ENCODE measurements around the gene BLM.

The BLM gene

DNA sequence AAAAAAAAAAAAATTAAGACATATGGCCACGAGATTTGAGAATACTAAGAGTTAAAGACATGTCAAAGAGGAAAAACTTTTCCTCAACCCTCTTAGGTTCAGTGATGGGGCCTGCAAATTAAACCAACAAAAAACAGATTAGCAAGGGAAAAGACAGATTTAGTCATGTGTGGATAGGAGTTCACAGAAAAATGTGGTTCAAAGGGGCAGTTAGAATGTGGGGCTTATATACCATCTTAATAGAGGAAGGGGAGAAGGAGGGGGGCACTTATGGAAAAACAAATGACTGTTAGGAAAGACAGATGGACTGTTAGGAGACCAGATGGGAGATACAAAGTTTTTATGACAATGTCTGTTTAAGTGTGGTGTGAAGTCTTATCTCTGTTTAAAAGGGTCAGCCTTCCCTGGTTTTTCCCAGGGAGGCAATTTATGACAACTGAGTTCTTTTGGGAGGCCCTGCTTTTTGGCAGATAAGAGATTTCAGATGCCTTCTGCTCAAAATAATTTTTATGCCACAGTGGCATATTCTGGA lies 82.6 kb downstream of the BLM start:
- DNase-seq = no peak

DNA sequence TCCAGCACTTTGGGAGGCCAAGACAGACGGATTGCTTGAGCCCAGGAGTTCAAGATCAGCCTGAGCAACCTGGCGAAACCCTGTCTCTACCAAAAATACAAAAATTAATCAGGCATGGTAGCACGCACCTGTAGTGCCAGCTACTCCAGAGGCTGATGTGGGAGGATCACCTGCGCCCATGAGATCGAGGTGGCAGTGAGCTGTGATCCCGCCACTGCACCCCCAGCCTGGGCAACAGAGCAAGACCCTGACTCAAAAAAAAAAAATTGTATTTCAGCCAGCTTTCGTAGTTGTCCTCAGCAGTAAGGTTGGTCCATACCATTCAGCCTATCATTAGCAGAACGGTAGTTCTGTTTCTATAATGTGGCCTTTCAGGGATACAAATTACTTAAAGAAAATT lies 84.7 kb downstream of the BLM start:
- no peak for DNase-seq

DNA sequence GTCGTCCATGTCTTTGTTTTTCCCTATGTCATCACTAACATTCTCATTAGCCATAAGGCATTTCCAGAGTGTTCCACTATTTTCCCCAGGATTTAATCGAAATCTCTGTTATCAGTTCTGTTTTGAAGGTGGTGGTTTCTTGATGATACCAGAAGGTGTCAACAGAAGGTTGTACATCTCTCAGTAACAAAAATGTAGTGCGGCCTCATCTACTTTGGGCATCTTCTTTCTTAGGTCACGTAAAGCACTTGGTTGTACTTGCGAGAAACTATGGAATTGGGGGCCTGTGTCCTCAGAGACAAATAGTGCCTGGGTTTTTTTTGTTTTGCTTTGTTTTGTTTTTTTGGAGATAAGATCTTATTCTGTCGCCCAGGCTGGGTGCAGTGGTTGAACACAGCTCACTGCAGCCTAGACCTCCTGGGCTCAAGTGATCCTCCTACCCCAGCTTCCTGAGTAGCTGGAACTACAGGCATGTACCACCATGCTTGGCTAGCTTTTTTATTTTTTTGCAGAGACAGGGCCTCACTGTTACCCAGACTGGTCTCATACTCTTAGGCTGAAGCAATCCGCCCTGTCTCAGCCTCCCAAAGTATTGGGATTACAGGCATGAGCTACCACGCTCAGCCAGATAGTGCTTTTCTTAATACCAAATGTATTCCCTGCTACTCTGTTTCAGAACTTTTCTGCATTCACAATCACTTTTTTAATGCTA lies 90.1 kb downstream of the BLM start:
- DNase-seq = no peak

DNA sequence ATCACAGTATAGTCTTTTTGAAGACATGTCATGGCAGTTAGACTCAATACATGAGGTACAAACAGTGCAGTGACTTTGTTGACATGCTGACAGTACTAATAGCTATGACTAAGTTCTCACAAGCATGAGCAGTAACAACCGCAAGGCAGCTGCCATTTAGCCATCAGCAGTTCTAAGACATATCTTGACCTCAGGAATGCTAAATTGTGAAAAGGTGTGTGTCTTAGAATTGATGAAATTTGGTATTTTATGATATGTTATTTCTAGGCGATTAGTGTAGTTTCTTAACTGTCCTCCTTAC lies 90.6 kb downstream of the BLM start:
- no peak for DNase-seq

DNA sequence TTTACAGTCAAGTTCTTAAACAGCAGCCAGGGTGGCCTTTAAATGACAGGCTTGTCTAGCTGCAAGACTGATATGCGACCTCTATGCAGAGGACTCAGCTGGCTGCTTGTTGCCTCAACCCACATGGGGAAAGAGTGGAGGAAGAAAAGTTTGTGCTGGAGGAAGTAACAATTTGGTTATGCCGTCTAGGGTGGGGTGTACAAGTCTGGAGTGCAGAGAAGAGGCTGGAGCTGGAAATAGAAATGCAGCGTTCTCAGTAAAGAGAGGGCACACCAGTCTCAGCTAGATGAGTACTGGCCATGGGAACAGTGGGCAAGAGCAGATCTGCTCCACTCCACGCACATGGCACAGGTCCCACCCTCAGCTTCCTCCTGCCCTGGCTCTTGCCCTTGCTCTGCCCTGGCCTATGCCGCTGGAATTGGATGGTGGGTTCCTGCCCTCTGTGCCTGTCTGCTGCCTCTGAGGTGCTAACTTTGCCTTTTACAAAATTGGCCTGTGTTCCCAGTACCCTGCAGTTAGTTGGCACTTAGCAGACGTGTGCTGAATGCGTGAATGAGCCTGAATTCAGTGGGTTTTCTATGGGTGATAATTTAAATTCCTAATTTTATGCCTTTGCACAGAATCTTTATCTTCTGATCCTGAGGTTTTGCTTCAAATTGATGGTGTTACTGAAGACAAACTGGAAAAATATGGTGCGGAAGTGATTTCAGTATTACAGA lies 91.5 kb downstream of the BLM start:
- DNase-seq = no peak

DNA sequence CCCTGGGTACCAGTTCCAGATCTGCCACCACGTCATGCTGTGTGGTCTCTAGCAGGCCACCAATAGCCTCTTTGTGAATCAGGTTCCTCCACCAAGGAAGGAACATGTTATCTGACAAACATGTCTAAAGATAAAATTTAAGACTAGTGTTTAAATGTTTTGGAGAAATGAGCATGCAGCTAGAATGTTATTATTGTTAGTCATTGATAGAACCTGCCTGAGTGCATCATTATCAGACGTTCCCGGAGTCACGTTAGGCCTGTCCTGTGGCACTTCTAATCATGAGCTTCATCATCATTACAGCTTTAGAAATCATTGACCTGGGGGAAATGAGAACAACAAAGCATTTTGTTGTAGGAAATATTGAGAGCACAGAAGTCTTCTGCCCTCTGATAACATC lies 92.4 kb downstream of the BLM start:
- no peak for DNase-seq

DNA sequence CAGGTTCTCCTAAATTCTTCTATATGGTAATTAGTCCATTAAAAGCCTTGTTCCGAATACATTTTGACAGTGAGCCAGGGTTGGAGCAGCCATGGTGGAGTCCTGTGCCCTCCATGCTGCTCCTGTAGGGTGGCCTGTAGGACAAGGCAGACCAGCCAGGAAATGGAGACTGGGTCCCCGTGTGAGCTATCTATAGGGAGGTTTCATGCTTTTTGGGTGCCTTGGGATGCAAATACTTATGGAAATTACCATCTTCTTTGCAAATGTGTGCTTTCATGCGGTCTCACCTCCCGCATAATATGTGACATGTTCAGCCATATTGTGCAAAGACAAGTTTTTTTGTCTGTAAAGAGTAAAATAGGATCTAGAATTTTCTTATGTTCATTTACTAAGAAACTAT lies 93.2 kb downstream of the BLM start:
- no peak for DNase-seq

DNA sequence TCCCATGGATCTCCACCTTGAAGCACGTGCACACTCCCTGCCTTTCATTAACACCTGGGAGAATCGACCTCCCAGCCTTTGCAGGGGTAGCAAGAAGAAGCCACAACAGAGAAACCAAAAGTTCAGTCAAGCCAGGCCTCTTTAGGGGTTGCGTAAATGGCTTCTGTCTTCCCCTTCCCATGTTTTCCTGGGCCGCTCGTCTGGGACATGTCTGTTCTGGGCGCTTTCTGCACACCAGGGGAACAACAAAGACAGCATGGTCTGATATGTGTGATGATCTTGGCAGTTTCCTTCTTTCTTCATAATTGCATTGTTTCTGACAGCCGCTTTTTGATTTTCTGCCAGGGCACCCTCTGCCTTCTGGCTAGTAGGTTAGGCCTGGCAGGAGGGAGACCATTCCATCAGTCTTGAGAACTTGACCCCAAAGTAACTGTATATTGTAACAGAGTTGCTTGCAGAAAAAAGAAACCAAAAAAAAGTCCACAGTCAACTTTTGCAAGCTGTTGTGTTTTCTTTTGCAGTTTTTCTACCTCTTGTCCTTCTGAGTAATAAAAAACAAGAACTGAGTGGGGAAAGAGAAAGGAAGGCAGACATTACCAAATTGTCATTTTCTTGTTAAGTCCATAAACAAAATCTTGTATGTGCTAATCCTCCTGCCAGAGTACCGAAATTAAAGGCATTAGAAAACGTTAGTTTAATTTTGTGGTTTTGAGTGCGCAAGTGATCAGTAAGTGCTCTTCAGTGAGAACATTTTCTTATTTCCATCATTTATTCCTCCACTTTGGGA lies 95.2 kb downstream of the BLM start:
- DNase-seq = no peak

DNA sequence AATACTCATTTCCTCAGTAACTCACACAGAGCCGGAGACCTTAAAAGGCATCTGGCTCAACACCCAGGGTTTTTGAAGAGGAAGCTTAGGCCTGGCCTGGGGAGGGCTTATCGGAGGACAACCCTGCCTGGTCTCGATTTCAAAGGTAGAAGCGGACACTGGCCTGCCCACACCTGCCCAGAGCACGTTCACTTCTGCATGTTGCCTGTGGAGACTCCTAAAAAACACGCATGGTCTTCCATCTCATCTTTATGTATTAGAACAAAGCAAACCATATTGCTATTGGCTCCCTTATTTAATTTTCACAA lies 95.8 kb downstream of the BLM start:
- no peak for DNase-seq

DNA sequence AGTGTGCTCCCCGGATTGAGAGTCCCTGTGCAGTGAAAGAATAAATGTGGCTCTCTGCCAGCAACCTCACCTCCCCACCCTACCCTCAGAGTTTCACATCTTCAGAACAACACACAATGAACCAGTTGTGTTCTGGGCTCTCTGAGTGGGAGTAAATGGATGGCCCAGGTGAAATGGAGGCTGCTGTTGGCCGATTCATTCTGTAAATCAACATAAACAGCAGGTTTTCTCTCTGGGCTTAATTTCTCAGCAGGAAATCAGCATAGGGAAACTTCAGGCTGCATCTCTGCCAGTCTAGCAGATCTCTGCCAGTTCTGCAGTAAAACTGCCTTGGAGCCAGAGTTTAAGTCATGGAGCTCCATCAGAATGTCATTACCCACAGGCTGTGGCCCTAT lies 96.6 kb downstream of the BLM start:
- no peak for DNase-seq

DNA sequence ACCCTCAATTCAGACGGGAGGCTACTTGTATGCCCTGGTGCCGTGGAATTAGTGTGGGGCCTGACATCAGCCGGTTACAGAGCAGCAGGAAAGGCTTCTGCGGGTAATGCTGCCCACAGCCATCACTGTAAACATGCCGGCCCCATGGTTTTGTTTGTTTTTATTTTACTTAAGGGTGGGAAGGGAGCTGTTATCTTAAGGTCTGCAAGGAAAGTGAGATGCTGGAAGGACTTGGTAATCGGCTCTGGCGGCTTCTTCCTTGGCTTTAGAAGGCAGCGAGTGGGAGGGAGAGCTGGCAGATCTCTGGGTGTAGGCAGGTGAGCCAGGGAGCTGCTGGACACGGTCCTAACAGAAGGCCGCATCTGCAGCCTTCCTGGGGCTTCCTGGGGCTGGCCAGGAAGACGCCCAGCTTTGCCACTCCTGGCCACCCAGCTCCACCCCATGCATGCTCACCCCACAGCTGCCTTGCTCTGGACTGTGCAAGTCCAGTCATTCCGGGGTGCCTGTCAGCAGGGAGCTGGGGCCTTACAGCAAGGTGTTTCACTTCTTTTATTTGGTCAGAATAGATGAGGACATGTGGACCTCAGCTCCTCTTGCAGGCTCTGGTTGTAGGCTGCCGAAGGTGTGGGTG lies 97.2 kb downstream of the BLM start:
- no peak for DNase-seq

DNA sequence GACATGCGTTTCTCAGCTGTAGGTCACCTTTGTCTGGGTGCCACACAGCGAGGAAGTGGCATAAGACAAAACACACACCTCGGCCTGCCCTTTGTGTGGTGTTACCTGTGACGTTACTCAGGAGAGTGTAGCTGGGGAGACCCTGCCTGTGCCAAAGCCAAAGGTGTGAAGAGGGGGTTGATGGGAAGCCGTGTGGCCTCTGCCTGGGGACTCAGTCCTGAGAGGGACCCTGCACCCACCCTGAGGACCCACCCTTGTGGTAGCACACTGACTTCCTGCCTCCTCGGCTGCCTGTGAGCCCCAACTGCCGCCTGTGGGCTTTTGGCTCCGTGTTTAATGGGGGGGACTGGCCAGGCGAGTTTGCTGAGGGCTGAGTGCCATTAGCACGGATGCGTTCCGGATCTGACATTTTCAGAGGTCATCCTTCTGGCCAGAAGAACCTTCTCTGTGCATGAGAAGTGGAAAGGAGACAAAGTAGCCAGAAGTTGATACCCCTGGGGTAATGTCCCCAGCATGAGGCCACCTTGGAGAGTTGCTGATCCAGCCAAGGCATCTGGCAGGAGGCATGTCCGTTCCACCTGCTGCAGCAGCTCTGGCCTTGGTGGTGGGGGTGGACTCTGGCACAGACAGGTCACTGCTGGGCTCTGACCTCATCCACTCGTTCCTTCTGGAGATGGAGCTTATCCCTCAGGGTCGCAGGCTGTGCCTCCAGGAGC lies 99.4 kb downstream of the BLM start:
- DNase-seq = no peak

DNA sequence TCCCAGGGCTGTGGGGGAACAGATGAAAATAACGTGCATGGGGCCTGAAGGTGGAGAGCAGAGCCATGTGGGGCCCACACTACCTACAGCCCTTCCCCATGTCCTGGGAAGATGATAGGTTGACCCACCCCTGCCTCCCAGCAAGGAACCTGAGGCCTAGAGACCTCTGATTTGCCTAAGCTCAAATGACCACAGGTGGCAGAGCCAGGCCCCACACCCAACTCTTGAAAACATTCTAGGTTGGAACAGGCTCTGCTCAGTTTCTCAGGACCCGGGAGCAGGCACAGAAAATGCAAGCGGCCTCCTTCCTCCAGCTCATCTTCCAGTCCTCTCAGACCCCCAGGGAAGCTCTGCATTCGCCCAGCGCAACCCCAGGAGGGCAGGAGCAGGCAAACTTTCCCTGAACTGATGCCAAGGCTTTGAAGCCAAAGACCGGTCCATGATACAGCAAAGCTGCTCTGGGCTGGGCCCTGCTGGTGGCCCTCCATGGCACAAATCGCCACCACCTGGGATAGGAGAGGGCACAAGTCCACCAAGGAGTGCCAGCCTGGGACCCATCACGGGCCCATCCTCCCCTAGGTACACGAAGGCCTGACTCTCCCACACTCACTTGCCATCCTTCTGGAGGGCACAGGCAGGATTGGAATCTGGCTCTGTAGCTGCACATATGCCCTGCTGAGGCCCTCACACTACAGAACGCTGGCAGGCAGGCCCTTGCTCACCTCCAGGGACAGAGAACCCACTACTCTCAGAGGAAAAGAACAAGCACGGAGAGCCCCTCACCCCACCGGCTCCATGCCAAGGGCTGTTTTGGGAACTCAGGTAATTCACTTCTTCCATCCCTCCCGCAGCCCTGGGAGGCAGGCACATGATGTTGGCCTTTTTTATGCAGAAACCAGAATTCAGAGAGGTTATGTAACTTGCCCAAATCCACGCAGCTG lies 100.2 kb downstream of the BLM start:
- DNase-seq = no peak

DNA sequence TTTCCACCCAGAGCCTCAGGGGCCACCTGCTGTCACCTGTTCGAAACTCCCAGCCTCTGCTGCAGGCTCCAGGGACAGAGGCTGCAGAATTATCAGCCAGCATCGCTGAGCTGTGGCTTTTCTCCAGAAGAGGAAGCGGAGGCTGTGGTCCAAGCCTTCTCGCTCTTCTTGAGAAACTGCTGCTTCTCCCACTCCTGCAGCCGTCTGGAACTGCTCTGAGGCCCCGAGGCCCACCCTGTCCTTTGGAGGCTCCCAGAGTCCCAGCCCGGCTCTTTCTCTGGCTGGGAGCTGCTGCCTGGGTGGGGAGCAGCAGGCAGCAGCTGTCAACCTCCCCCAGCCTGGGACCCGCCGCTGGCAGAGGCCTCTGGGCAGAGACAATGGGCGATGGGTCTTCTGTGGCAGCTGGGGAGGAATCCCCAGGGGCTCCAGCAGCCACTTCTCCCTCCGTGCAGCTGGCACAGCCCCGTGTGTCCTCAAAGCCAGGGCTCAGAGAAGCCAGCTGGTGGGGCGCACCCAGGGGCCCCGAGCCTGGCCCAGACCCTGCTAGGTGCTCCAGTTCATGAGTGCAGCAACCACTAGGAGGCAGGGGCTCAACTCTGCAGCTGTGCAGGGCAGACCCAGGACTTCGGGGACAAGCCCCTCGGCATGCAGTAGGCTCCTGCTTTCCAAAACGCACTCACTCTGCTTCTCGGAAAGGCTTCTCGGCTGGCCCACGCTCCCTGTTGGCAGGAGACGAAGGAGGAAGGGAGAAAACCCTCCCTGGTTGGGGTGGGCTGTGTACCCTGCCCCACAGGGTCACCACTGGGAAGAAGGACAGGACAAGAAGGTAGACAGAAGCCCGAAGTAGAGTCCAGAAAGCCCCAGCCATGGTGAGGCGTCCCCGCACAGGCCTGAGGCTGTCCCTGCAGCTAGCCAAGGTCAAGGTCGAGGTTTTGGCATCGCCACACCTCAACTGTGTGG lies 101.4 kb downstream of the BLM start:
- no peak for DNase-seq

DNA sequence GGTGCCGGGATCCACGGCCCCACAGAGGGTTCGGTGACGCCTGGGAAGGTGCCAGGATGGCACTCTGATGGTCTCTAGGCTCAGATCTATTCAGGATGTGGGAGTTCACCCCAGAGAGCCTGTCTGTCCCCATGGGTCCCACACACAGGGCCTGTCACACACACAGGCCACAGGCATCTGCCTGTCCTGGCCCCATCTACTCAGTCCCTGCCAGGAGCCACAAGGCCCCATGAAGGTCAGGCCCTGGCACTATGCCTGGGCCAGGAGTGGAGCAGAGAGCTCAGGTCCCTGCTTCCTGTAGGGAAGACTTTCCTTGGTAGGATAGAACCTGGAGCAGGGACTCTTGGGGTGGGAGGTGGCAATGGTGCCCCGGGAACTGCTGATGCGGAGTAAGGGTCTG lies 102.2 kb downstream of the BLM start:
- DNase-seq = no peak

DNA sequence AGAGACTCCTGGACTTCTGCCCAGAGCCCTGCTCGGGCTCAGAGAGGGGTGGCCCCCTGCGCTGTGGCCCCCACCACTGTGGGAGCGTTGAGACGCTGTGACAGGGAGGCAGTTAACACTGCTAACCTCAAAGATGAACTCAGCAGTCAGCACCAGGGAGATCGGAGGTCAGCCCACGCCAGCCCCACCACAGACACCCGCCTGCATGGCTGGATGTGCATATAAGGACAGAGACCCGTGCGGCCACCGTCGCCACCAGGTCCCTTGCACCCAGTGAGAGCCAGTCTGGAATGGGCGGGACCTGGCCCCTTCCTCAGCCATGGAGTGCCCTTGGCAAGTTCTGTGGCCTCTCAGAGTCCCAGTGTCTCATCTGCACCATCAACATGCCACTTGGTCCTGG lies 102.7 kb downstream of the BLM start:
- no peak for DNase-seq

DNA sequence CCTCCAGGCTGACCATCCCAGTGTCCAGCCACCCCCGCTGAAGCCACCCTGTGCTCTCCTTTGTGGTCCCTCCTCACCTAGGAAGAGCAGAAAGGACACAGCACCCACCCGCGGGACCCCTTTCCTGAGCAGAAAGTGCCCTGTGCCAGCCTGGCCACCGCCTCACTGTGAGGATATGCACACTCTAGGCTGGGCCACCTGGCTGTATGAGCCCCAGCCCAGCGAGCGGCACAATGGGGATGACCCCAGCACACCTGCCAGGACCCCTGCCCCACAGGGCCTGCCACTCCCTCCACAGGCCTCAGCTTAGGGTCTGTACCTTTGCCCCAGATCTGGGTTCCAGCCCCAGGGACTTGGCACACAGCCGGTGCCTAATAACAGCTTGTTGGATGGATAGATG lies 103.3 kb downstream of the BLM start:
- DNase-seq = no peak

DNA sequence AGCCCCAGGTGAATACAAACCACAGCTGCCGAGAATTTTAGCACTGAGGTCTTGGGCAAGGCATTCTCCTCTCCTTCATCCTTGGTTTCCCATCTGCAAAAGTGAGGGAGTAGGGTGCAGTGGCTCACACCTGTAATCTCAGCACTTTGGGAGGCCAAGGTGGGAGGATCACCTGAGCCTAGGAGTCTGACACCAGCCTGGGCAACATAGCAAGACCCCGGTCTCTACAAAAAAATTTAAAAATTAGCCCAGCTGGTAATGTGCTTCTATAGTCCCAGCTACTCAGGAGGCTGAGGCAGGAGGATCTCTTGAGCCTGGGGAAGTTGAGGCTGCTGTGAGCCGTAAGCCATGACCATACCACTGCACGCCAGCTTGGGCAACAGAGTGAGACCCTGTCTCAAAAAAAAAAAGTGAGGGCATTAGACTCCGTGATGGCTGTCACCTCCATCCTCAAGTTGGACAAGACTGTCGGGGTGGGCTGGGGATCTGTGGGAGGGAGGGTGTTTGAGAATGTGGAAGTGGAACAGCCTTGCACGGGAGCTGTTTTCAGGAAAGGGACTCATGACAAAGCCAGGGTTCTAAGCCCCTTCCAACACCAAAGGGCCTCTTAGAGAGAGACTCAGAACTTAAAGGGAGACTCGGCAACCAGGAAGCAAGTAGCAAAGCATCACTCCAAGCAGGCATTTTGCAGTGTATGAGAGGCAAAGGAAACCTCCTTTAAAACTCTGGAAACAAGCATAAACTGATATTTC lies 105.2 kb downstream of the BLM start:
- no peak for DNase-seq

DNA sequence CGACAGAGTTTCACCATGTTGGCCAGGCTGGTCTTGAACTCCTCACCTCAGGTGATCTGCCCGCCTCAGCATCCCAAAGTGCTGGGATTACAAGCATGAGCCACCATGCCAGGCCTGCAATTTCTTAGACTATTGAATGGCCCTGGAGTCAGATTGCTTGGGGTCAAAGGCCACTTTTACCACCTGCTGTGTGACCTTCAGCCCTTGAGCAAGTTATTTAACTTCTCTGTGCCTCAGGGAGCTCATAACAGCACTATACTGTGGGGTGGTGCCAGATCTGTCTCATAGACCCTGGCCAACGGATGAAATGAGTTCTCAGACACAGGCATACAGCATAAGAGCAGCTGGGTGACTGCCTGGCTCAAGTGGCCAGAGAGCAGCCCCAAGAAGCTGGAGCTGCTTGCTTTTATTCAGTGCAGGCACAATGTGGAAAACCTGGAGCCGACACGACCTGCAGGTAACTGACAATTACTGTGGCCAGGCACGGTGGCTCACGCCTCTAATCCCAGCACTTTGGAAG lies 106.4 kb downstream of the BLM start:
- no peak for DNase-seq
